ENCODE results near the gene UBR4.

The UBR4 gene

DNA sequence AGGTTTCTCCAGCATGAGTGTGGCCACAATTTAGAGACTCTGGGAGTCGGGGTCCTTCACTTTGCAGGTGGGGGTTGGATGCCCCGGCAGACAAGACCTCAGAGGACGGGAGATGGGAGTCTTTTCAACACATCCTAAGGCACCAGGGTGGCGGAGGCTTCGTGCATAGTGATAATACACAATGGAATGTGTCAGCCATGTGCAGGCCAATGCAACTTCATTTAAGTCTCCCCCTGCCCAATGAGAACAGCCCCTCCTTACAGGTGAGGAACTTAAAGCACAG is 177.7 kb downstream of the UBR4 start:
- no peak for DNase-seq

DNA sequence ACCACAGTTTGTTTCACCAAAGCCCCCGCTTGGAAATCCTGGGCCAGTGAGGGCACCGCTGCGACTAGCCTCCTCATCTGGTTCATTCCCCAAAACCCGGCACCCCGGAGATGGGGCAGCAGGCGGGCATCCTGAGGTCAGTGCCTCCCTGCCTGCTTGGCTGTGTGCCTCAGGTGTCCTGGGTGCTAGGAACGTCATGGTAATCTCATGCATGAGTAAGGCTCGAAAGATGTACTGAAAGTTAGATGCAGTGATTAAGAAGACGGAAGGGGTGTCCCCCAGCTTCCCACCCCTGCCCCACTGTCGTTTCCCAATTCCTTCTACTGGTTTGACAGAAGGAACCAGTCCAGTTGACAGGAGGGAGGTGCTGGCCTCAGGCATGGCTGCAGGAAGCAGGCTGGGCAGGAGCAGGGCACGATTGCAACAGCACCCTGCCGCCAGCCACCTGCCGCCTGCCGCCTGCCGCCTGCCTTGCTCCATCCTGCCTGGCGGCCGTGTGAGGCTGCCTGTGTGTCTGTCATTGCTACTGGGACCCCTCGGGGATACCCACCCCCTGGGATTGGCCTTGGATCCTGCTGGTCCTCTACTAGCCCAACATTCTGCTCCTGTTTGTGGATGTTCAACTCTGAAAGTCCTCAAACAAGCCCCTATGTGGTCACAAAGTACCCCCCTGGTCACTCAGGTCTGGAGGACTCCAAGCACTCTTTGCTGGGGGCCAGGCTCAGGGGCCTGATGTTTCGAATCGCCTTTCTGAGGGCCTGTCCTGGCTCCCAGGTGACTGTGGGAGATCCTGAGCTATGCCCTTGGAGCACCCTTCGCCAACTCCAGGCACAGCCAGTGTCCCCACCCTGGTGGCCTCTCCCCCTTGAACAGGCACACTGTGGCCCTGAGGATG is 180.6 kb downstream of the UBR4 start:
- no peak for DNase-seq

DNA sequence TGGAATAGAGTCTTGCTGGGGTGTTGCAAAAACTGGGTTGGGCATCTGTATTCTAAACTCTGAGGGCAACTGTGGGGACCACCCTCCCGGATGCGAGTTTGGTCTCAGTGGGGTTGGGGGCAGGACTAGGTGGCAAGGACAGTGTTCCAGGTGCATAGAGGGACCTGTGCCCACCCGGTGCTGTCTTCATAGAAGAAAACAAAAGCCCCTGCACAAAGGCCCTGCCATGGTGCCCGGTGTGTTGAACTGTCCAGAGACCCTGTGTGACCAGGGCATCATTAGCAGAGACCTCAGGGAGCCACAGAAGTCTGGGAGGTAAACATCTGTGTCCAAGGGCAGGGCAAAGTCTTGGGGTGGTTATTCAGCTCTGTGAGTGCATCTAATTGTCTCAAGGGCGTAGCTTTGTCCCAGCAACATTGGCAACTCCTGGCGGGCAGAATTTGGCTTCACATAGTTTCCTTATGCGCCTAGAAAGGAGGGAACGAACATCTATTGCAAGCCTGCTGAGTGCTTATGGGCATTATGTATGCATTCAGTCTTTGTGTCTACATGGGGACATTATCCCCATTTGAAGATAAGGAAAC is 181.4 kb downstream of the UBR4 start:
- DNase-seq: no peak

GRCh38 chr1:19028110-19028509 is 182.0 kb downstream of the UBR4 start:
- no peak for DNase-seq
